ENCODE data around the gene RIC1.
"Not testable (repeated sequence)": the region's sequence is repeated elsewhere in the genome, so short reads cannot be mapped to it uniquely, and the experiment has no call there.

RIC1 gene

GRCh38 chr9:5736563-5737346 lies 107.8 kb downstream of the RIC1 start:
- no peak for DNase-seq

GRCh38 chr9:5743109-5743508 lies 114.2 kb downstream of the RIC1 start:
- DNase-seq, result no peak

GRCh38 chr9:5748438-5748837 lies 119.5 kb downstream of the RIC1 start:
- DNase-seq, result no peak

GRCh38 chr9:5749306-5749705 lies 120.4 kb downstream of the RIC1 start:
- DNase-seq, result no peak

- no peak for DNase-seq
Observed at GRCh38 chr9:5750569-5750968, 121.7 kb downstream of the RIC1 start.

GRCh38 chr9:5756633-5757032 lies 127.7 kb downstream of the RIC1 start:
- no peak for DNase-seq

GRCh38 chr9:5760338-5760737 lies 131.4 kb downstream of the RIC1 start:
- no peak for DNase-seq

GRCh38 chr9:5762421-5762820 lies 133.5 kb downstream of the RIC1 start:
- no peak for DNase-seq

GRCh38 chr9:5764130-5764868 lies 135.4 kb downstream of the RIC1 start:
- DNase-seq, result no peak

GRCh38 chr9:5767968-5768932 lies 139.3 kb downstream of the RIC1 start:
- DNase-seq, result no peak

GRCh38 chr9:5773324-5773999 lies 144.6 kb downstream of the RIC1 start:
- DNase-seq, result no peak

- DNase-seq, result no peak
Observed at GRCh38 chr9:5778805-5779204, 149.9 kb downstream of the RIC1 start.

- DNase-seq, result not testable (repeated sequence)
Observed at GRCh38 chr9:5779705-5780218, 150.9 kb downstream of the RIC1 start.

GRCh38 chr9:5783420-5783819 lies 154.5 kb downstream of the RIC1 start:
- DNase-seq, result not testable (repeated sequence)

GRCh38 chr9:5783982-5784381 lies 155.1 kb downstream of the RIC1 start:
- no peak for DNase-seq

GRCh38 chr9:5784526-5785315 lies 155.8 kb downstream of the RIC1 start:
- DNase-seq, result no peak

GRCh38 chr9:5786370-5787127 lies 157.6 kb downstream of the RIC1 start:
- DNase-seq, result no peak

GRCh38 chr9:5787220-5787619 lies 158.3 kb downstream of the RIC1 start:
- DNase-seq, result no peak

GRCh38 chr9:5787759-5788302 lies 158.9 kb downstream of the RIC1 start:
- DNase-seq, result no peak

GRCh38 chr9:5789489-5789888 lies 160.6 kb downstream of the RIC1 start:
- no peak for DNase-seq
